Upper lobe of left lung (tissue), 6 donors: ENCODE data around the gene CFAP161. TPM values are rescaled to one million over a fixed set of nuclear protein-coding genes. Genes with fewer than 3 reads are reported as not detected.
A peak's percentile ranks its signal among the peaks of the same experiment; 100 is the strongest.

Experiments
- ATAC-seq, 2 donors: fragments of 200-7000 bp; cut with Tn5 transposase; one replicate each; pipeline ENCODE4 v1.9.1; 2022; ENCODE audit warnings: mild to moderate bottlenecking in 2 of 2, moderate library complexity in 2 of 2; ENCODE audit not compliant: low FRiP score in 2 of 2
- DNase-seq, 2 donors: peaks; one replicate each; pipeline ENCODE4 v3.0.0-alpha.2; 2019 to 2020
- H3K27ac ChIP-seq, 4 donors: fragments of 200-600 bp; sonication (generic); one replicate each; pipeline ENCODE4 v1.5.1; 2016 to 2019
- H3K27me3 ChIP-seq, 4 donors: fragments of 200-600 bp; sonication (generic); one replicate each; pipeline ENCODE4 v1.5.1; 2017 to 2019
- H3K36me3 ChIP-seq, 4 donors: fragments of 200-600 bp; sonication (generic); one replicate each; pipeline ENCODE4 v1.5.1; 2016 to 2019
- H3K4me1 ChIP-seq, 4 donors: fragments of 200-600 bp; sonication (generic); one replicate each; pipeline ENCODE4 v1.5.1; 2018 to 2019
- H3K4me3 ChIP-seq, 4 donors: fragments of 200-600 bp; sonication (generic); one replicate each; pipeline ENCODE4 v1.5.1; 2017 to 2019; ENCODE audit warnings: mild to moderate bottlenecking in 2 of 4, moderate library complexity in 1 of 4
- H3K9me3 ChIP-seq, 4 donors: fragments of 200-600 bp; sonication (generic); one replicate each; pipeline ENCODE4 v1.5.1; 2018 to 2019
- EP300 ChIP-seq, 4 donors: sonication (generic); formaldehyde crosslinking; IDR thresholded peaks; one replicate each; pipeline ENCODE4 v1.5.1; 2017; ENCODE audit warnings: antibody characterized with exemption in 4 of 4, control low read depth in 2 of 4
- POLR2A ChIP-seq, 4 donors: fragments of 450-650 bp; IDR thresholded peaks; one replicate each; pipeline ENCODE4 v1.5.1; 2016 to 2017; ENCODE audit warnings: antibody characterized with exemption in 4 of 4, mild to moderate bottlenecking in 2 of 4
- POLR2AphosphoS5 ChIP-seq, 2 donors: sonication (generic); formaldehyde crosslinking; IDR thresholded peaks; one replicate each; pipeline ENCODE4 v1.5.1; 2017; ENCODE audit warnings: antibody characterized with exemption in 2 of 2
- WGBS, 2 donors: methylation state at CpG; one replicate each; pipeline ENCODE4 v1.1.5; 2017 to 2018; 5-methylcytosine and 5-hydroxymethylcytosine counted together
- total RNA-seq, 6 donors: library from RNA; depleted of rRNA in 4 of 6; stranded (reverse); fragments of >200 nt in 4 of 6; gene quantifications; one replicate each; pipeline versions ENCODE4 v1.1.0 to v1.2.1, GENCODE V29; 2016 to 2021
- TF ChIP-seq, protein P1 (sequence below), 6 experiments: fragments of 450-650 bp in 4 of 6; fragments of 200-600 bp in 2 of 6; sonication (generic) in 2 of 6; IDR thresholded peaks; one replicate each; pipeline ENCODE4 v1.5.1; 2016 to 2019; ENCODE audit warnings: antibody characterized with exemption in 6 of 6
- donor health status: DM: no; HTN: no; CAD: no; lungs with moderate emphysema.
- donor health status: DM: no; HTN: yes; CAD: no; lungs with severe emphysema.

CFAP161 gene
- total RNA-seq, 6 donors from 2014 or later = 1.2 to 9.0 (median 2.6) TPM

DNA sequence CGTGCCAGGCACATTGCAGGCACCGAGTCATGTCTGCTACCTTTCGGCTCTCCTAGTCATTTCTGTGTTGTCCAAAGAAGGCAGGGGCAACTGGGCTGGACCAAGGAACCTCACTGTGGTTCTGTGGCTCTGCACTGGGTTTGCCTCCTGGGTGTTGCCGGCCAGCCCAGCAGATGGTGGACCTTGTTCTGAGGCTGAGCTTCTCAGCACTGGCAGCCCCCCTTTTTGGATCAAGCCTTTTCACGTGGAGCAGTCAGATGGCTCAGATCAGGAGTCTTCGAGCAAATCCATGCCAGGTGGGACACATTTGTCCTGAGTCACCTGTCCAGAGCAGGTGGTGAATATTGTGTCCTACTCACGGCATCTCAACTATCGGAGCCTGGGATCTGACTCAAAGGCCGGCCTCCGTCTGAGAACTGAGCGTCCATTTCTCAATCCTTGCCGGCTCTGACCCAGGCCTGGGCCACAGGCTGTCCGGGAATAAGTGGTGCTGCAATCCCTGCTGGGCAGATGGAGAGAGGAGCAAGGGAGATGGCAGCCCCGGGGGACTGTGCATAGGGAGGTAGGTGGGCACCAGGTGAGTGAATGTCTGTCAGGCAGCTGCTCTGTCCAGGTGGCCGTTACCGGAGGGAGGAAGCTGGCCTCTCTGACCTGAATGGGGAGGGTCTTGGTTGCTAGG lies 62.6 kb downstream of the CFAP161 start, which contains the start of gene IL16:
IL16 (plus strand) TSS at position 304 of the 679 bp plus-strand sequence. CDS start 28,521 bp downstream, outside the sequence.
- ATAC-seq = peak in 1 of 2 donors; percentile 8
- Histone ChIP-seq H3K27ac (peak within 1 kb of the TSS in 3 of 4 donors; percentile 23 to 57 (median 49)), H3K36me3 (no peaks in the 10 kb centered on the region), H3K4me3 (no peak within 1 kb of the TSS), H3K9me3 (no peaks in the 10 kb centered on the region), H3K27me3 (no peaks in the 10 kb centered on the region), H3K4me1 (peaks cover 3 to 10% (median 4%) of the 10 kb centered on the region in 4 donors)
- 85 to 89% methylated on average over 9 to 15 of the region's 16 CpGs for WGBS, 2 donors
- TF ChIP-seq EP300 (IDR thresholded peaks at IDR 0.05) (no peak), POLR2A (IDR thresholded peaks at IDR 0.05) (no peak), POLR2AphosphoS5 (IDR thresholded peaks at IDR 0.05) (no peak)
- TF ChIP-seq, protein P1, sequence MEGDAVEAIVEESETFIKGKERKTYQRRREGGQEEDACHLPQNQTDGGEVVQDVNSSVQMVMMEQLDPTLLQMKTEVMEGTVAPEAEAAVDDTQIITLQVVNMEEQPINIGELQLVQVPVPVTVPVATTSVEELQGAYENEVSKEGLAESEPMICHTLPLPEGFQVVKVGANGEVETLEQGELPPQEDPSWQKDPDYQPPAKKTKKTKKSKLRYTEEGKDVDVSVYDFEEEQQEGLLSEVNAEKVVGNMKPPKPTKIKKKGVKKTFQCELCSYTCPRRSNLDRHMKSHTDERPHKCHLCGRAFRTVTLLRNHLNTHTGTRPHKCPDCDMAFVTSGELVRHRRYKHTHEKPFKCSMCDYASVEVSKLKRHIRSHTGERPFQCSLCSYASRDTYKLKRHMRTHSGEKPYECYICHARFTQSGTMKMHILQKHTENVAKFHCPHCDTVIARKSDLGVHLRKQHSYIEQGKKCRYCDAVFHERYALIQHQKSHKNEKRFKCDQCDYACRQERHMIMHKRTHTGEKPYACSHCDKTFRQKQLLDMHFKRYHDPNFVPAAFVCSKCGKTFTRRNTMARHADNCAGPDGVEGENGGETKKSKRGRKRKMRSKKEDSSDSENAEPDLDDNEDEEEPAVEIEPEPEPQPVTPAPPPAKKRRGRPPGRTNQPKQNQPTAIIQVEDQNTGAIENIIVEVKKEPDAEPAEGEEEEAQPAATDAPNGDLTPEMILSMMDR (IDR thresholded peaks at IDR 0.05) = no peak
- DNase-seq = no peak

DNA sequence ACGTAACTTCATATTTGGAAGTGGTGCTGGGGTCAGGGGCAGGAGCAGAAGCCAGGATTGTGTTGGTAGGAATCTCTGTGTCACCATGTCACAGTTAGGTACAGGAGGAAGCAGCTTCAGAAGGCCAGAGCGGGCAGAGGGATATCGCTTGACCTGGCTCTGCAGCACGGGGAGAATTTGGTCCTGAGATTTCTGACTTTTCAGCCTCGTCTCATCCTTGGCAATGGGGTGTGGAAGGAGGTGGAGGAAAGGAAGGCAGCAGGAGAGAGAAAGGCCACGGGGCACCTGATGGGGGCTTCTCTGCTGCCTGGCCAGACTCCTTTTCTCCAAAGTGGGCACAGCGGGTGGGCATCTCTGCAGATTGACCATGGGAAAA lies 63.2 kb downstream of the CFAP161 start:
- Histone ChIP-seq H3K27me3 (no peaks in the 10 kb centered on the region), H3K4me1 (peaks cover 3 to 10% (median 4%) of the 10 kb centered on the region in 4 donors), H3K4me3 (no peak overlapping the region), H3K27ac (peak overlapping the region in 2 of 4 donors; percentile 23 to 57), H3K36me3 (no peaks in the 10 kb centered on the region), H3K9me3 (no peaks in the 10 kb centered on the region)
- 88 to 96% methylated on average over 7 of the region's 7 CpGs for WGBS, 2 donors
- TF ChIP-seq POLR2AphosphoS5 (IDR thresholded peaks at IDR 0.05) (no peak), EP300 (IDR thresholded peaks at IDR 0.05) (no peak), POLR2A (IDR thresholded peaks at IDR 0.05) (no peak)
- TF ChIP-seq, protein P1 (IDR thresholded peaks at IDR 0.05) = no peak
- DNase-seq = no peak
- ATAC-seq = no peak

DNA sequence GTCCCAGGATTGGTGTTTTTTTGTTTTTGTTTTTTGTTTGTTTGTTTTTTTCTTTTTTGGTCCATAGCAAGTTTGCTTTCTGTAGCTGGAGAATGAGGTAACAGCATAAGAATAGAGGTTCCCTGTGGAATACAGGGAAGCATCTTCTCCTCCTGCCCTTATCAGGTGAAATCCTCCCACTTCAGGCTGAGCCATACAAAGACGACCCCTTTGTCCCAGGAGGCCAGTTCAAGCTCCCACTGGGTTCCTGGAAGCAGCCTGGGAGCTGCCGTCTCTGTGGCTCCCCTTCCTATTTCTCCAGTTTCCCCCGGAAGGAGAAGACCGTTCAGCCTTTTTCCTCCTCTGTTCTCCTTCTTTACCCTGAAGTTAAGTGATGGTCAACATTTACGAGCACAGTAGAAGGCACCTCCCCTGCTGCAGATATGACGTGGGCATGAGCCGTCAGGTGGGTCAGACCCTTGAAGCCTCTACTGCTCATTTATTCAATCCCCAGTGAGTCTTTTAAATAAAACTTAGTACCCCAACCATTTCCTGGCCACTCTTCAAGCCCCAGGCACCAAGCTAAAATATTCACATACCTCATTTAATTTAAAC lies 63.7 kb downstream of the CFAP161 start:
- H3K4me3 ChIP-seq = no peak overlapping the region
- no peaks in the 10 kb centered on the region for H3K36me3 ChIP-seq
- no peaks in the 10 kb centered on the region for H3K9me3 ChIP-seq
- no peaks in the 10 kb centered on the region for H3K27me3 ChIP-seq
- no peak for ATAC-seq
- 77 to 87% methylated on average over 7 of the region's 7 CpGs for WGBS, 2 donors
- no peak overlapping the region for H3K27ac ChIP-seq
- TF ChIP-seq POLR2AphosphoS5 (IDR thresholded peaks at IDR 0.05) (no peak), EP300 (IDR thresholded peaks at IDR 0.05) (no peak)
- TF ChIP-seq, protein P1 (IDR thresholded peaks at IDR 0.05) = no peak
- peaks cover 3 to 10% (median 4%) of the 10 kb centered on the region in 4 donors for H3K4me1 ChIP-seq
- DNase-seq = no peak

Other genes with a start within 250 kb of the CFAP161 start
- 10 to 100 TPM; 18.2 to 35.6 (median 23.5) TPM for gene MESD, start 144.5 kb upstream of the CFAP161 start, total RNA-seq
- gene TLNRD1, start 133.3 kb upstream of the CFAP161 start, total RNA-seq = 10 to 100 TPM; 23.0 to 55.7 (median 36.0) TPM
- 100 to 1,000 TPM in 1 of 6 donors, 10 to 100 TPM in 5; 18.9 to 102 (median 31.8) TPM for gene IL16, start 62.6 kb downstream of the CFAP161 start, total RNA-seq
- 1 to 10 TPM; 3.0 to 8.3 (median 5.6) TPM for gene STARD5, start 189.9 kb downstream of the CFAP161 start, total RNA-seq
- not detected for gene TMC3, start 239.9 kb downstream of the CFAP161 start, total RNA-seq